Aorta (tissue), 5 donors: ENCODE data around the gene CRACR2B. TPM values are rescaled to one million over a fixed set of nuclear protein-coding genes. Genes with fewer than 3 reads are reported as not detected.

Source experiments
- ATAC-seq: fragments of 200-7000 bp; cut with Tn5 transposase; one replicate; pipeline ENCODE4 v1.9.1; 2022; ENCODE audit warnings: moderate library complexity; ENCODE audit not compliant: low FRiP score
- DNase-seq, 2 donors: peaks; one replicate each; pipeline ENCODE4 v3.0.0-alpha.2; 2020
- H3K27ac ChIP-seq, 2 donors: one replicate each; pipeline ENCODE4 v1.5.1; 2013; ENCODE audit warnings: low read length in 2 of 2, mild to moderate bottlenecking in 2 of 2, moderate library complexity in 2 of 2, control low read depth in 1 of 2, inconsistent platforms in 1 of 2, low read depth in 1 of 2
- H3K27me3 ChIP-seq, 2 donors: one replicate each; pipeline ENCODE4 v1.6.1; 2013; ENCODE audit warnings: control low read depth in 1 of 2, low read length in 1 of 2, mild to moderate bottlenecking in 1 of 2, moderate library complexity in 1 of 2; ENCODE audit not compliant: insufficient read depth in 2 of 2, control insufficient read depth in 1 of 2
- H3K36me3 ChIP-seq, 2 donors: one replicate each; pipeline ENCODE4 v1.6.1; 2013; ENCODE audit warnings: control low read depth in 1 of 2, low read length in 1 of 2, mild to moderate bottlenecking in 1 of 2; ENCODE audit not compliant: insufficient read depth in 2 of 2, control insufficient read depth in 1 of 2
- H3K4me1 ChIP-seq, 2 donors: one replicate each; pipeline ENCODE4 v1.6.1; 2013; ENCODE audit warnings: low read length in 2 of 2, control low read depth in 1 of 2, mild to moderate bottlenecking in 1 of 2, moderate library complexity in 1 of 2; ENCODE audit not compliant: insufficient read depth in 2 of 2, control insufficient read depth in 1 of 2
- H3K4me3 ChIP-seq, 2 donors: one replicate each; pipeline ENCODE4 v1.5.1; 2013; ENCODE audit warnings: low read length in 2 of 2, control low read depth in 1 of 2, mild to moderate bottlenecking in 1 of 2
- H3K9me3 ChIP-seq: one replicate; pipeline ENCODE4 v1.6.1; 2013; ENCODE audit warnings: mild to moderate bottlenecking, low read length; ENCODE audit not compliant: control insufficient read depth
- WGBS, 2 donors: extraction: QIAGEN DNeasy Blood & Tissue Kit; methylation state at CpG; one replicate each; pipeline ENCODE4 v1.1.7; 2013; 5-methylcytosine and 5-hydroxymethylcytosine counted together
- intact Hi-C, 2 donors: fragments of 100-400 bp; cut with DNase I; formaldehyde crosslinking; loops; one replicate each; pipeline versions ENCODE4 v1.14.2 to v1.15.0; 2022
- polyA plus RNA-seq, 2 donors: library from polyadenylated mRNA; stranded (reverse); fragments of 200-250 nt; gene quantifications; one replicate each; pipeline ENCODE4 v1.2.3, GENCODE V29; 2013
- total RNA-seq, 2 donors: library from RNA; stranded (reverse); fragmentation: NEBNext Ultra II Directional; extraction: Animal tissue kit (Norgen Biotek cat#: 25700); gene quantifications; one replicate each; pipeline ENCODE4 v1.2.1, GENCODE V29; 2021
- donor health status: healthy with polysubstance abuse.
- donor health status: Bipolar disorder and iron deficiency.
- donor health status: DM: no; HTN: no; CAD: no.
- donor health status: DM: no; HTN: no; CAD: no.
- donor health status: DM: yes; HTN: yes; CAD: no.

Gene CRACR2B
- total and polyA plus RNA-seq, 4 donors = 2.2 to 10.5 (median 7.4) TPM

DNA sequence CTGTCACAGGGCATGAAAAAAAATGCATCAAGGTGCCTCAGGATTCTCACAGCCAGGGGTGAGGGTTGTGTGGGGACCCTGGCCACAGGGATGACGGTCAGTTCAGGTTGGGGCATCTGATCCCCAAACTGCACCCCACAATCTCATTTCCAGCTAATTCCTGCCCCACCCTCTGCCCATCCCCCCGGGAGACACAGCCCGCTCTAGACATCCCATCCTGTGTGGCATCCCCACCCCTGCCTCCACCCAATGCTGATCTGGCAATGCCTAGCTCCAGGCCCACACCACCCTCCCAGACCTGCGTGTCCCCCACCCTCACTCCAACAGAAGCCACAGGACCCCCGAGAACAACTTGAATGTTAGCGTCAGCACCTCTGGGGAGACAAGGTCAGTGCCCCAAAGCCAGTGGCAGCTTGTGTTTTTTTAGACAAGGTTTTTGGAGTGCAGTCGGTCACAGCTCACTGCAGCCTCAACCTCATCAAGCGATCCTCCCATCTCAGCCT lies 40.2 kb downstream of the CRACR2B start:
- Histone ChIP-seq H3K9me3 (no peaks in the 10 kb centered on the region), H3K27ac (no peak overlapping the region), H3K27me3 (no peaks in the 10 kb centered on the region), H3K36me3 (no peaks in the 10 kb centered on the region), H3K4me1 (no peaks in the 10 kb centered on the region), H3K4me3 (no peak overlapping the region)
- intact Hi-C loops = no loop called here
- DNase-seq (no peak), ATAC-seq (no peak)
- 89 to 95% methylated on average over 8 of the region's 8 CpGs for WGBS, 2 donors

- Histone ChIP-seq H3K9me3 (no peaks in the 10 kb centered on the region), H3K27ac (no peak overlapping the region), H3K27me3 (no peaks in the 10 kb centered on the region), H3K36me3 (no peaks in the 10 kb centered on the region), H3K4me1 (no peaks in the 10 kb centered on the region), H3K4me3 (no peak overlapping the region)
- DNase-seq = no peak
- no peak for ATAC-seq
- WGBS, 2 donors = 89 to 90% methylated on average over 17 of the region's 17 CpGs
- intact Hi-C loops = no loop called here
These were observed 40.7 kb downstream of the CRACR2B start for GRCh38 chr11:868394-868793.

- H3K4me1 ChIP-seq = no peaks in the 10 kb centered on the region
- DNase-seq = no peak
- ATAC-seq = no peak
- no peak overlapping the region for H3K27ac ChIP-seq
- 82 to 84% methylated on average over 12 of the region's 12 CpGs for WGBS, 2 donors
- H3K36me3 ChIP-seq = no peaks in the 10 kb centered on the region
- no peak overlapping the region for H3K4me3 ChIP-seq
- no peaks in the 10 kb centered on the region for H3K9me3 ChIP-seq
- no peaks in the 10 kb centered on the region for H3K27me3 ChIP-seq
- intact Hi-C loops = no loop called here
These were observed 41.1 kb downstream of the CRACR2B start for GRCh38 chr11:868802-869201.

DNA sequence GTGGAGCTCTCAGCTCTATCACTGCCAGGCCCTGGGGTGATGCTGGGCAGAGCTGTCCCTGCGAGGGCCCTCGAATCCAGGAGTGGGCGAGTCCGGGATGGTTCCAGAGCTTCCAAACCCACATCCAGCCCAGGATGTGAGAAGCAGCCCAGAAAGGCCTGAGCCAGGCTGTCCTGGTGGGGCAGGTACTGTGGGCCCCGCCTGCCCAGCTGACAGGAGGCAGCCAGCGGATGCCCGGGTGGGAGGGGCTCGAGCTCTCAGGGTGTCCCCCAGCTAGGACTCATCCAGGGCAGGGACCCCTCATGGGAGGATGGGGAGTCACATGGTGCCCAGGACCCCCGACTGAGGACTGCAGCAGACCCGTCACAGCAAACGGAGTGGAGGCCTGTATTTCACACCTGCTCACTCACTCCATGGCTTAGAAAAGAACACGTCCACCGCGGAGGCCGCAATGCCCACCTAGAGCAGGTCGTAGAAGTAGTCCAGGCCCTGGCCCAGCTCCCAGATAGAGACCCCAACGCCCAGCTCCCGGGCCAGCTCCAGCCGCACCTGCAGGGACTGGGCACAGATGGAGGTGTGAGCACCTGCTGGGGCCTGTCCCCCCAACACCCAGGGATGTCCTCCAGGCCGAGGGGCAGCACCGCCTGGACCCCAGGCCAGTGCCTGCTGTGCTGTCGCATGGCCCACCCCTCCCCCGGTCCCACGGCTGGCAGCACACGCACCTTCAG lies 41.8 kb downstream of the CRACR2B start:
- WGBS, 2 donors = 88 to 89% methylated on average over 25 of the region's 25 CpGs
- ATAC-seq = no peak
- no peak for DNase-seq
- no peak overlapping the region for H3K4me3 ChIP-seq
- H3K27ac ChIP-seq = no peak overlapping the region
- H3K4me1 ChIP-seq = no peaks in the 10 kb centered on the region
- no peaks in the 10 kb centered on the region for H3K9me3 ChIP-seq
- no peaks in the 10 kb centered on the region for H3K36me3 ChIP-seq
- intact Hi-C loops = no loop called here
- no peaks in the 10 kb centered on the region for H3K27me3 ChIP-seq

DNA sequence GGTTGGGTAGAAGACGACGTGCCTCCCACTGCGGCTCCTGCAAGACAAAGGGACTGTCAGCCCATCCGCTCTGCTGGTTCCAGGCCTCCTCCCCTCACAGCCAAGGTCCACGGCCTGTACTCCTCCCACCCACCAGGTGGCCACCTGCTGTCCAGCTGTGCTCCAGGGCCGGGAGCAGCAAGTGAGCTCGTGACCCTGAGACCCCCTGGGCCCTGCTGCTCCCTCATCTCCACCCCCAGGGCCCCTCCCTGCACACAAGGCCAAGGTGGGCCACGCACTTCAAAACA lies 42.4 kb downstream of the CRACR2B start:
- H3K9me3 ChIP-seq = no peaks in the 10 kb centered on the region
- intact Hi-C loops = no loop called here
- H3K27ac ChIP-seq = no peak overlapping the region
- ATAC-seq (no peak), DNase-seq (no peak)
- 62 to 70% methylated on average over 8 of the region's 8 CpGs for WGBS, 2 donors
- no peaks in the 10 kb centered on the region for H3K27me3 ChIP-seq
- H3K36me3 ChIP-seq = no peaks in the 10 kb centered on the region
- H3K4me1 ChIP-seq = no peaks in the 10 kb centered on the region
- no peak overlapping the region for H3K4me3 ChIP-seq

DNA sequence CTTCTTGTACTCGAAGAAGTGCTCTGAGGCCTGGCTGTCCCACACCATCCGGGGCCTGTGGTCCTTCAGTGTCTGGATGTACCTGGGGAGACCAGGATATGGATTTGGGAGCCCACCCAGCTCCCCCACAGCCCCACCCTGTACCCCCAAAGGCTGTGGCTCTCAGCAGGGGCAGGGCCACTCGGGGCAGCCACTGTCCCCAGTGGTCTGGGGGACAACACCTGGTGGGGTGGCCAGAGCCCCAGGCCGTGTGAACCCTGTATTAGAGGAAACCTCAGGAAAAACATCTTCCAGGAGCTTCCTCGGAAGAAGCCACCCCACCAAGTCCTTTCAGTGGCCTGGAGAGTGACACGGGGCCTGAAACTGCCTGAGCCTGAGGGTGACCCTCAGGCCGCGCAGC lies 42.7 kb downstream of the CRACR2B start:
- DNase-seq (no peak), ATAC-seq (no peak)
- no peaks in the 10 kb centered on the region for H3K4me1 ChIP-seq
- no peak overlapping the region for H3K4me3 ChIP-seq
- intact Hi-C loops = no loop called here
- no peaks in the 10 kb centered on the region for H3K27me3 ChIP-seq
- no peaks in the 10 kb centered on the region for H3K9me3 ChIP-seq
- 84 to 87% methylated on average over 8 of the region's 8 CpGs for WGBS, 2 donors
- H3K27ac ChIP-seq = no peak overlapping the region
- H3K36me3 ChIP-seq = no peaks in the 10 kb centered on the region

DNA sequence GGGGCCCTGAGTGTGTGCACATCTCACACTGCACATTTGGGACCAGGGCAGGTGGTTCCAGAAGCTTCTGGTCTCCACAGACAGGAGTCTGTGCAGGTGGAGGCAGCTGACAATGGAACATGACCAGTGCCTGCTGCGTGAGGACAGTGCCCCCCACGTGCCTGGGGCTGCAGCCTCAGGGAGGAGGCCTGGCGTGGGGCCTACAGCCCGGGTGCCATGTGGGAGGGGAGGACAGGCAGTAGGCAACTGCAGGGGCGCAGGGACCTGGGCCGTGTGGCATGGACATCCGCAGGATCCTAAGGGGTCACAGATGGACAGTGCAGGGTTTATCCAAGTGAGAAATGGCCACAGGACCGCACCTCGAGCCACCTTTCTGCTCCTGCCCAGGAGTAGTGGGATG lies 43.8 kb downstream of the CRACR2B start:
- H3K4me3 ChIP-seq = no peak overlapping the region
- DNase-seq = no peak
- ATAC-seq = no peak

GRCh38 chr11:872799-873198 lies 45.1 kb downstream of the CRACR2B start:
- Histone ChIP-seq H3K4me1 (no peaks in the 10 kb centered on the region), H3K36me3 (no peaks in the 10 kb centered on the region), H3K9me3 (no peaks in the 10 kb centered on the region), H3K27me3 (no peaks in the 10 kb centered on the region), H3K27ac (no peak overlapping the region), H3K4me3 (no peak overlapping the region)
- ATAC-seq = no peak
- 91 to 95% methylated on average over 7 to 9 of the region's 9 CpGs for WGBS, 2 donors
- intact Hi-C loops = no loop called here
- DNase-seq = no peak

More for the DNA sequence above, 43.8 kb downstream of the CRACR2B start:
- Histone ChIP-seq H3K27me3 (no peaks in the 10 kb centered on the region), H3K36me3 (no peaks in the 10 kb centered on the region), H3K9me3 (no peaks in the 10 kb centered on the region), H3K4me1 (no peaks in the 10 kb centered on the region), H3K27ac (no peak overlapping the region)
- 72 to 77% methylated on average over 8 to 9 of the region's 9 CpGs for WGBS, 2 donors
- intact Hi-C loops = no loop called here

DNA sequence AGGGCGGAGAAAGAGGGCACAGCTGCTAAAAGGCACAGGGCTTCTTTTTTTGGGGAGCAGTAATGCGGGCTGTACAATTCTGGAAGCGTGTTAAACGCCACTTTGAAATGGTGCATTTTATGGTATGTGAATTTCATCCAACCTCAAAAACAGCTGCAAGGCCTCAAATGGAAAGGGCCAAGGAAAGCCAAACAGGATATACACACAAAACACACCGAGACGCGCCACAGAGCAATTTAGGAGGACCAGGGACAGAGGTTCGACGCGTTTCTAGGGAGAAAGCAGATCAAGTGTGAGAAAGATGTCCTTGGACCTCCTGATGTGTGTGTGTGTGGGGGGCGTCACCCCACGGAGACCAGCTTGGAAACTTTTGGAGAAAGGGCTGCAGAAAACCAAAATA lies 46.0 kb downstream of the CRACR2B start:
- 71 to 79% methylated on average over 12 of the region's 12 CpGs for WGBS, 2 donors

More for the DNA sequence above, 46.0 kb downstream of the CRACR2B start:
- H3K36me3 ChIP-seq = no peaks in the 10 kb centered on the region
- ATAC-seq (no peak), DNase-seq (no peak)
- no peak overlapping the region for H3K4me3 ChIP-seq
- no peaks in the 10 kb centered on the region for H3K9me3 ChIP-seq
- no peak overlapping the region for H3K27ac ChIP-seq
- intact Hi-C loops = no loop called here
- no peaks in the 10 kb centered on the region for H3K27me3 ChIP-seq
- H3K4me1 ChIP-seq = no peaks in the 10 kb centered on the region
